ENCODE measurements around the gene ADAM22.

The ADAM22 gene

GRCh38 chr7:87966271-87966670, 32.2 kb downstream of the ADAM22 start:
- no peak for DNase-seq

- DNase-seq, result no peak
Measured at GRCh38 chr7:87968021-87968420, 34.0 kb downstream of the ADAM22 start.

- DNase-seq, result no peak
Measured at GRCh38 chr7:87982116-87982515, 48.1 kb downstream of the ADAM22 start.

GRCh38 chr7:87984088-87984487, 50.0 kb downstream of the ADAM22 start:
- DNase-seq, result no peak

- no peak for DNase-seq
Measured at GRCh38 chr7:87993269-87993668, 59.2 kb downstream of the ADAM22 start.

GRCh38 chr7:87999261-87999660, 65.2 kb downstream of the ADAM22 start:
- DNase-seq, result no peak

- no peak for DNase-seq
Measured at GRCh38 chr7:88001744-88002530, 67.9 kb downstream of the ADAM22 start.

GRCh38 chr7:88002617-88003016, 68.6 kb downstream of the ADAM22 start:
- no peak for DNase-seq

GRCh38 chr7:88003581-88003980, 69.5 kb downstream of the ADAM22 start:
- no peak for DNase-seq

- DNase-seq, result no peak
Measured at GRCh38 chr7:88005191-88005590, 71.1 kb downstream of the ADAM22 start.

- no peak for DNase-seq
Measured at GRCh38 chr7:88009651-88010050, 75.6 kb downstream of the ADAM22 start.

GRCh38 chr7:88012086-88012485, 78.0 kb downstream of the ADAM22 start:
- no peak for DNase-seq

GRCh38 chr7:88013981-88014380, 79.9 kb downstream of the ADAM22 start:
- no peak for DNase-seq

- DNase-seq, result no peak
Measured at GRCh38 chr7:88014581-88014980, 80.5 kb downstream of the ADAM22 start.

GRCh38 chr7:88015309-88015708, 81.3 kb downstream of the ADAM22 start:
- no peak for DNase-seq

- DNase-seq, result no peak
Measured at GRCh38 chr7:88018501-88018900, 84.5 kb downstream of the ADAM22 start.

- DNase-seq, result no peak
Measured at GRCh38 chr7:88020953-88021665, 87.1 kb downstream of the ADAM22 start.

GRCh38 chr7:88027724-88028123, 93.7 kb downstream of the ADAM22 start:
- DNase-seq, result no peak

- DNase-seq, result no peak
Measured at GRCh38 chr7:88034083-88034695, 100.1 kb downstream of the ADAM22 start.

- DNase-seq, result no peak
Measured at GRCh38 chr7:88037050-88037449, 103.0 kb downstream of the ADAM22 start.

- DNase-seq, result no peak
Measured at GRCh38 chr7:88040694-88041093, 106.6 kb downstream of the ADAM22 start.

- no peak for DNase-seq
Measured at GRCh38 chr7:88041583-88041982, 107.5 kb downstream of the ADAM22 start.

GRCh38 chr7:88042157-88042556, 108.1 kb downstream of the ADAM22 start:
- DNase-seq, result no peak

GRCh38 chr7:88042803-88043202, 108.8 kb downstream of the ADAM22 start:
- DNase-seq, result no peak

All from COR-L47 (cell line).